GM21825 (cell line): Measurements from ENCODE around the gene DHRS2.
"Not testable (repeated sequence)": the region's sequence is repeated elsewhere in the genome, so short reads cannot be mapped to it uniquely, and the experiment has no call there.

Source experiments
- ATAC-seq: cut with Tn5 transposase; IDR thresholded peaks from one replicate; pipeline ENCODE4 v1.9.1; 2021; ENCODE audit warnings: mild to moderate bottlenecking, moderate library complexity; ENCODE audit not compliant: unreplicated experiment

The DHRS2 gene

GRCh38 chr14:23636317-23637211, at the start of gene DHRS2:
Gene DHRS2 (plus strand): TSS chr14:23636364. CDS start chr14:23638865, 2,501 bp downstream.
- no peak for ATAC-seq

GRCh38 chr14:23588884-23589598, 47.1 kb upstream of the DHRS2 start:
- ATAC-seq, result peak; percentile 98

GRCh38 chr14:23589606-23590005, 46.6 kb upstream of the DHRS2 start:
- no peak for ATAC-seq

GRCh38 chr14:23590198-23590597, 46.0 kb upstream of the DHRS2 start:
- ATAC-seq, result no peak

GRCh38 chr14:23594191-23594590, 42.0 kb upstream of the DHRS2 start:
- not testable (repeated sequence) for ATAC-seq

DNA sequence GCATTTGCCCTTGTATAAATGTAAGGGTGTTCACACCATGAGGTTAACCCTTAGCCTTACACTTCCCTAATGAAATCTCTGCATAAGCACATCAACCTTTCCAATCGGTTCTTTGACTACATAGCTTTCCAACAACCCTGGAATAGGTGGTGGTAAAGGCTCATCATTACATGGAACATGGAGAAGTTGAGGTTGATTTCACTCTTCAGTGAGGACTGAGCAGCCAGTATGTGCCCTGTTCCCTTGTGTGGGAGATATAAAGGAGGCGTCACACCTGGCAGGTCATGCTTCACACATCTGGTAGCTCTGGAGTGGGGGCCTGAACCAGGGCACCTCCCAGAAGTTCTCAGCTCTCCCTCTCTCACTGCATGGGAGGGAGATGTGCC, 35.8 kb upstream of the DHRS2 start:
- ATAC-seq, result no peak

GRCh38 chr14:23600806-23601205, 35.4 kb upstream of the DHRS2 start:
- ATAC-seq, result no peak

GRCh38 chr14:23601424-23601823, 34.7 kb upstream of the DHRS2 start:
- ATAC-seq, result no peak

DNA sequence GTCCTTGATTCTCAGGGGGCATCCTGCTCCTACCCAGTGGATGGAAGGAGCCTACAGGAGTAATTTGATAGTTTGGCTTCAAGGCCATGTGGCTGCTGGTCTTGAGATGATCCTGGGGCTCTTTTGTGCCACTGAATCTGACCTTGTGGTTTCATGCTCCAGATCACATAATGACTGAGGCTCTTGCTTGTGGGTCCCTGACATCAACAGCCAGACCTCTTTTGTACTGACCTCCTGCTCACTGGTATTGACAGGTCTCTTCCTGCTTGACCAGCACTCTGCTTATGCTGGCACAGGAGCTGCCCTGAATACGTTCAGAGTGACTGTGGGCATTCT, 34.4 kb upstream of the DHRS2 start:
- ATAC-seq, result no peak

DNA sequence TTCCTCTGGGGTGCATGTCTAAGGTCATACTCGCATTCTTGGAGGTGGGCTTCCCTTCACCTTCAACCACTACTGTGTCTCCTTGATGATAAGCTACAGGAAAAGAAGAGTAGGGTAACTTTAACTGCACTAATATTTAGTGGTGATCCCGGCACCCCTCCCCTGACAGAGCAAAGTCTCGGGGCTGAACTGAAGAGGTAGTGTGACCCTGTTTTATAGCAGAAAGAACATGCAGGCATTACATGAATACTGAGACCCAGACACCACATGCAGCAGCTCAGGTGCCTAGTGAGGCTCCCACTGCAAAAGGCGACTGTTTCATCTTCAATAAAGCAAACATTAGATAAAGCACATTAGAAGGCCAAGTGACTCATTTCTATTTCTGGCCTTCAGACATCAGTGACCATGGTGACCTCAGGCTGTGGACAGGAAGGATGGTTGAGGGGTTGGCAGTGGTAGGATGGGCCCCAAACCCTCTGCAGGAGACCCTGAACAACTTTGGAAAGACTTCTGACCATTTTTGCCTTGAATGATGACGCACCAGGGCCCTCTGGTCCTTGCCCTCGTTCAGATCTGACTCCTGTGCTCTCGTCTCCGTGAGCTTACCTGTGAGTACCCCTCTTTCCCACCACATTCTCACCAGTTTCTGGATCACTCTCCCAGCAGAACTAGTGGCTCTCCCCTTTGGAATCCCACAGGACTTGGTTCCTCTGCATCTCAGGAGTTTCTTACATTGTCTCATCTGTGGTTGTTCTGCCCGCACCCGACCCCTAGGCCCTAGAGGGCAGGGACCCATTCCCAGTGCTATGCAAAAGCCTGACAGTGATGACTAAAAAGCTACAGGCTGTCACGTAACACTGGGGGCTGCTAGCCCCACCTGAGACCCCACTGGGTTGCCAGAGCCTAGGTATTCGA, 33.7 kb upstream of the DHRS2 start:
- no peak for ATAC-seq

GRCh38 chr14:23603103-23603502, 33.1 kb upstream of the DHRS2 start:
- ATAC-seq, result no peak

DNA sequence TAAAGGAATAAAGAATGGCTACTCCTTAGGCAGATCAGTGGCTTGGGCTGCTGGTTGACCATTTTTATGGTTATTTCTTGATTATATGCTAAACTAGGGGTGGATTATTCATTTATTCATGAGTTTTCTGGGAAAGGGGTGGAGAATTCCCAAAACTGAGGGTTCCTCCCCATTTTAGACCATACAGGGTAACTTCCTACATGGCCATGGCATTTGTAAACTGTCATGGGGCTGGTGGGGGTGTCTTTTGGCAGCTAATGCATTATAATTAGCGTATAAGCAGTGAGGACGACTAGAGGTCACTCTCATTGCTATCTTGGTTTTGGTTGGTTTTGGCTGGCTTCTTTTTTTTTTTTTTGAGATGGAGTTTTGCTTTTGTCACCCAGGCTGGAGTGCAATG, 32.0 kb upstream of the DHRS2 start:
- ATAC-seq, result no peak

DNA sequence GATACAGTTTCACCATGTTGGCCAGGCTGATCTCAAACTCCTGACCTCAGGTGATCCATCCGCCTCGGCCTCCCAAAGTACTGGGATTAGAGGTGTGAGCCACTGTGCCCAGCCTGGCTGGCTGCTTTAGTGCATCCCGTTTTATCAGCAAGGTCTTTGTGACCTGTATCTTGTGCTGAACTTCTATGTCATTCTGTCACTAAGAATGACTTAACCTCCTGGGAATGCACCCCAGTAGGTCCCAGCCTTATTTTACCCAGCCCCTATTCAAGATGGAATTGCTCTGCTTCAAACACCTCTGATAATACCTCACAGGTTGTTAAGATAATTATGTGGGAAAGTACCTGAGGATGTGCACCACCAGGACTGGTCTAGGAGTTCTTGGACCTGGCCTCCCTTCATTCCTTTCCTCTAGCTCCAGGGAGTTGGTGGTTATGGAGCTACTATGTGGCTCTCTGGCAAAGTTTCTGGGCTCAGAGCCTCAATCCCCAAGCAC, 31.4 kb upstream of the DHRS2 start:
- ATAC-seq, result no peak

- peak; percentile 75 for ATAC-seq
These were observed 30.1 kb upstream of the DHRS2 start for GRCh38 chr14:23605931-23606585.

- no peak for ATAC-seq
These were observed 27.7 kb upstream of the DHRS2 start for GRCh38 chr14:23608454-23608853.

GRCh38 chr14:23609001-23609400, 27.2 kb upstream of the DHRS2 start:
- ATAC-seq, result no peak

DNA sequence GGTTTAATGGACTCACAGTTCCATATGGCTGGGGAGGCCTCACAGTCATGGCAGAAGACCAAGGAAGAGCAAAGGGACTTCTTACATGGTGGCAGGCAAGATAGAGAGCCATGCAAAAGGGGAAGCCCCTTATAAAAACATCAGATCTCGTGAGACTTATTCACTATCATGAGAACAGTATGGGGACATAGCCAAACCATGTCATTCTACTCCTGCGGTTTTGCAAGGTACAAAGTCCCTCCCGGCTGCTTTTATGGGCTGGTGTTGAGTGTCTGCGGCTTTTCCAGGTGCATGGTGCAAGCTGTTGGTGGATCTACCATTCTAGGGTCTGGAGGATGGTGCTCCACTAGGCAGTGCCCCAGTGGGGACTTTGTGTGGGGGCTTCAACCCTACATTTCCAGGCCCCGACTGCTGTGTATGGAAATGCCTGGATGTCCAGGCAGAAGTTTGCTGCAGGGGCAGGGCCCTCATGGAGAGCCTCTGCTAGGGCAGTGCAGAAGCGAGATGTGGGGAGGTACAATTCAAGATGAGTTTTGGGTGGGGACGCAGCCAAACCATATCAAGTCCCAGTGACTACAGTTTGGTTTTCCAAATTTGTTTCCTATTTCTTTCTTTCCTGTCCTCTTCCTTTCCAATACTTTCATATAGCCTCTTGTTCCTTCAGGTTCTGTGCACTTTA, 26.6 kb upstream of the DHRS2 start:
- not testable (repeated sequence) for ATAC-seq

- ATAC-seq, result no peak
These were observed 25.9 kb upstream of the DHRS2 start for GRCh38 chr14:23610090-23610814.

DNA sequence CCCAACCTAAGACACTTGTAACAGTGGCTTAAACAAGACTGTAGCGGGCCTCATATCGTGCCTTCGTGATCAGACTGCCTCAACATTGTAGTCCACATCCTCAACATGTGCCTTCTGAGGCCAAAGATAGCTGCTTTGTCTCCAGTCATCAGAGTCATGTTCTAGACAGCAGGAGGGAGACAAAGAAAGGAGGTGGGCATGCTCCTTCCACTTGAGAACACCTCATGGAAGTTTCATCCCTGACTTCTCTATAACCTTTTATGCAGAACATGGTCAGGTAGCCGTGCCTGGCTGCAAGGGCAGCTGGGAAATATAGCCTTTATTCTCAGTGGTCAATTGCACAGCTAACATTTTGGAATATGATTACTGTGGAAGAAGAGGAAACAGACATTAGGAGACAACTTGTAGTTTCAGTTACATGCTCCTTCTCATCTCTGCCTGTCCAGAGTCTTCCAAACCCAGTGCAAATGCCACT, 25.3 kb upstream of the DHRS2 start:
- no peak for ATAC-seq
